Neural cell (in vitro differentiated cells): Measurements from ENCODE around the gene OGT. TPM values are rescaled to one million over a fixed set of nuclear protein-coding genes. Genes with fewer than 3 reads are reported as not detected.

Source experiments
- H2AFZ ChIP-seq: fragments of 200-600, 300-800 bp; sonication (generic), shearing (Covaris generic); 2 replicates; pipeline ENCODE4 v1.6.0; 2014; ENCODE audit warnings: low read depth, mild to moderate bottlenecking, antibody characterized with exemption, low read length, moderate library complexity
- H3F3A ChIP-seq: fragments of 200-600 bp; shearing (Covaris generic); 2 replicates; pipeline ENCODE4 v1.6.1; 2016; ENCODE audit warnings: mild to moderate bottlenecking, moderate library complexity, mixed read lengths, antibody characterized with exemption, low read length; ENCODE audit not compliant: insufficient read depth, poor library complexity, severe bottlenecking
- H3K27ac ChIP-seq: fragments of 200-600, 300-800 bp; sonication (generic), shearing (Covaris generic); 2 replicates; pipeline ENCODE4 v1.5.1; 2014; ENCODE audit warnings: mild to moderate bottlenecking, low read length, moderate library complexity
- H3K27me3 ChIP-seq: fragments of 300-800, 200-600 bp; sonication (generic), shearing (Covaris generic); 2 replicates; pipeline ENCODE4 v1.6.0; 2014; ENCODE audit warnings: mild to moderate bottlenecking, low read depth, low read length, moderate library complexity; ENCODE audit not compliant: insufficient read depth
- H3K36me3 ChIP-seq: fragments of 300-800, 200-600 bp; sonication (generic), shearing (Covaris generic); 2 replicates; pipeline ENCODE4 v1.5.1; 2014; ENCODE audit warnings: mild to moderate bottlenecking, antibody characterized with exemption, low read length, moderate library complexity; ENCODE audit not compliant: insufficient read depth
- H3K4me2 ChIP-seq: fragments of 300-800, 200-600 bp; sonication (generic), shearing (Covaris generic); 2 replicates; pipeline ENCODE4 v1.6.0; 2014; ENCODE audit warnings: mild to moderate bottlenecking, low read length
- H3K4me3 ChIP-seq: fragments of 300-800, 200-600 bp; sonication (generic), shearing (Covaris generic); 2 replicates; pipeline ENCODE4 v1.5.1; 2014; ENCODE audit warnings: mild to moderate bottlenecking, low read length, moderate library complexity
- H3K79me2 ChIP-seq: fragments of 200-600 bp; shearing (Covaris generic); replicated peaks from 2 replicates; pipeline ENCODE4 v1.6.0; 2014; ENCODE audit warnings: mild to moderate bottlenecking, low read length, moderate library complexity; ENCODE audit not compliant: insufficient read depth
- H3K9ac ChIP-seq: fragments of 300-800, 200-600 bp; sonication (generic), shearing (Covaris generic); 2 replicates; pipeline ENCODE4 v1.6.1; 2016; ENCODE audit warnings: mild to moderate bottlenecking, low read length, mixed read lengths
- H3K9me2 ChIP-seq: fragments of 200-600 bp; shearing (Covaris generic); 2 replicates; pipeline ENCODE4 v1.6.1; 2016; ENCODE audit warnings: mild to moderate bottlenecking, low read length, mixed read lengths; ENCODE audit not compliant: insufficient read depth
- H3K9me3 ChIP-seq: fragments of 200-600, 300-800 bp; sonication (generic), shearing (Covaris generic); 2 replicates; pipeline ENCODE4 v1.6.1; 2016; ENCODE audit warnings: mild to moderate bottlenecking, mixed run types, low read length, moderate library complexity, mixed read lengths
- H4K20me1 ChIP-seq: fragments of 200-600 bp; shearing (Covaris generic); 2 replicates; pipeline ENCODE4 v1.6.1; 2016; ENCODE audit warnings: mild to moderate bottlenecking, mixed run types; ENCODE audit not compliant: insufficient read depth
- EP300 ChIP-seq: fragments of 450-650 bp; conservative IDR thresholded peaks from 2 replicates; pipeline ENCODE4 v1.6.1; 2014; ENCODE audit warnings: antibody characterized with exemption, mild to moderate bottlenecking, moderate library complexity; ENCODE audit not compliant: poor library complexity, severe bottlenecking
- EZH2 ChIP-seq: fragments of 200-600, 300-800 bp; shearing (Covaris generic), sonication (generic); IDR thresholded peaks from 2 replicates; pipeline ENCODE4 v1.6.1; 2014; ENCODE audit warnings: antibody characterized with exemption, low read length, borderline replicate concordance, mild to moderate bottlenecking; ENCODE audit not compliant: insufficient read depth, poor library complexity, severe bottlenecking
- MXI1 ChIP-seq: fragments of 450-650 bp; conservative IDR thresholded peaks from 2 replicates; pipeline ENCODE4 v1.6.1; 2014; ENCODE audit warnings: antibody characterized with exemption, mild to moderate bottlenecking; ENCODE audit not compliant: poor library complexity, severe bottlenecking
- POLR2AphosphoS5 ChIP-seq: IDR thresholded peaks from 2 replicates; pipeline ENCODE4 v1.6.1; 2012
- RAD21 ChIP-seq: fragments of 450-650 bp; conservative IDR thresholded peaks from 2 replicates; pipeline ENCODE4 v1.6.1; 2014; ENCODE audit warnings: antibody characterized with exemption, mild to moderate bottlenecking, moderate library complexity
- SMC3 ChIP-seq: fragments of 450-650 bp; conservative IDR thresholded peaks from 2 replicates; pipeline ENCODE4 v1.6.1; 2014; ENCODE audit warnings: antibody characterized with exemption, mild to moderate bottlenecking, moderate library complexity; ENCODE audit not compliant: poor library complexity
- TAF1 ChIP-seq: IDR thresholded peaks from 2 replicates; pipeline ENCODE4 v1.6.1; 2012; ENCODE audit warnings: low read depth
- polyA plus RNA-seq: library from polyadenylated mRNA; depleted of rRNA; stranded (reverse); fragments of >200 nt; gene quantifications from 2 replicates; pipeline ENCODE4 v1.2.3, GENCODE V29; 2014
- TF ChIP-seq, protein P1 (sequence below): fragments of 450-650 bp; IDR thresholded peaks from 2 replicates; pipeline ENCODE4 v1.5.1; 2014; ENCODE audit warnings: antibody characterized with exemption, mild to moderate bottlenecking, moderate library complexity; ENCODE audit not compliant: poor library complexity, severe bottlenecking
- TF ChIP-seq, protein P2 (sequence below): IDR thresholded peaks from 2 replicates; pipeline ENCODE4 v1.6.1; 2012; ENCODE audit warnings: borderline replicate concordance

OGT gene
- polyA plus RNA-seq, 1 donor from 2014 or later = 340 TPM

DNA sequence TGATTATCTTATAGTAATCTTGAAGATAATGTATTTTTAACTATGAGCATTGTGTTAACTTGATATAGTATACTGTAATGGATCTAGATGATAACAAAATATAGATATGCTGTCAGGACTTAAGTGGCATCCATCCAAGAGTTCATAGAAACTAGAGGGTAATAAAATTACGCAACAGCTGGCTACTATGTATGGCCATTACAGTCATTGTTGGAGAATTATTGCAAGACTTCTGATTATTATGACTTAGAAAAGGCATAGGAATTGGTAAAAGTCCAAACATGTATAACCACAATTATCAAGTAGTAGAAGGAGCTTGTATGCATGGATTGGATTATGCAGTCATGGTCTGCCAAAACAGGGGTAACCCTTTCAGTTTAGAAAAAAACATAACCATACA, 9.5 kb downstream of the OGT start:
- peaks cover 64% of the 10 kb centered on the region for H3K79me2 ChIP-seq
- H2AFZ ChIP-seq = no peak overlapping the region
- no peak overlapping the region for H3K27ac ChIP-seq
- no peaks in the 10 kb centered on the region for H4K20me1 ChIP-seq
- H3K4me2 ChIP-seq = no peak overlapping the region
- TF ChIP-seq, protein P1, sequence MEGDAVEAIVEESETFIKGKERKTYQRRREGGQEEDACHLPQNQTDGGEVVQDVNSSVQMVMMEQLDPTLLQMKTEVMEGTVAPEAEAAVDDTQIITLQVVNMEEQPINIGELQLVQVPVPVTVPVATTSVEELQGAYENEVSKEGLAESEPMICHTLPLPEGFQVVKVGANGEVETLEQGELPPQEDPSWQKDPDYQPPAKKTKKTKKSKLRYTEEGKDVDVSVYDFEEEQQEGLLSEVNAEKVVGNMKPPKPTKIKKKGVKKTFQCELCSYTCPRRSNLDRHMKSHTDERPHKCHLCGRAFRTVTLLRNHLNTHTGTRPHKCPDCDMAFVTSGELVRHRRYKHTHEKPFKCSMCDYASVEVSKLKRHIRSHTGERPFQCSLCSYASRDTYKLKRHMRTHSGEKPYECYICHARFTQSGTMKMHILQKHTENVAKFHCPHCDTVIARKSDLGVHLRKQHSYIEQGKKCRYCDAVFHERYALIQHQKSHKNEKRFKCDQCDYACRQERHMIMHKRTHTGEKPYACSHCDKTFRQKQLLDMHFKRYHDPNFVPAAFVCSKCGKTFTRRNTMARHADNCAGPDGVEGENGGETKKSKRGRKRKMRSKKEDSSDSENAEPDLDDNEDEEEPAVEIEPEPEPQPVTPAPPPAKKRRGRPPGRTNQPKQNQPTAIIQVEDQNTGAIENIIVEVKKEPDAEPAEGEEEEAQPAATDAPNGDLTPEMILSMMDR = no peak
- no peak for TF ChIP-seq TAF1
- no peak for TF ChIP-seq EZH2
- TF ChIP-seq EP300 = no peak
- TF ChIP-seq, protein P2, sequence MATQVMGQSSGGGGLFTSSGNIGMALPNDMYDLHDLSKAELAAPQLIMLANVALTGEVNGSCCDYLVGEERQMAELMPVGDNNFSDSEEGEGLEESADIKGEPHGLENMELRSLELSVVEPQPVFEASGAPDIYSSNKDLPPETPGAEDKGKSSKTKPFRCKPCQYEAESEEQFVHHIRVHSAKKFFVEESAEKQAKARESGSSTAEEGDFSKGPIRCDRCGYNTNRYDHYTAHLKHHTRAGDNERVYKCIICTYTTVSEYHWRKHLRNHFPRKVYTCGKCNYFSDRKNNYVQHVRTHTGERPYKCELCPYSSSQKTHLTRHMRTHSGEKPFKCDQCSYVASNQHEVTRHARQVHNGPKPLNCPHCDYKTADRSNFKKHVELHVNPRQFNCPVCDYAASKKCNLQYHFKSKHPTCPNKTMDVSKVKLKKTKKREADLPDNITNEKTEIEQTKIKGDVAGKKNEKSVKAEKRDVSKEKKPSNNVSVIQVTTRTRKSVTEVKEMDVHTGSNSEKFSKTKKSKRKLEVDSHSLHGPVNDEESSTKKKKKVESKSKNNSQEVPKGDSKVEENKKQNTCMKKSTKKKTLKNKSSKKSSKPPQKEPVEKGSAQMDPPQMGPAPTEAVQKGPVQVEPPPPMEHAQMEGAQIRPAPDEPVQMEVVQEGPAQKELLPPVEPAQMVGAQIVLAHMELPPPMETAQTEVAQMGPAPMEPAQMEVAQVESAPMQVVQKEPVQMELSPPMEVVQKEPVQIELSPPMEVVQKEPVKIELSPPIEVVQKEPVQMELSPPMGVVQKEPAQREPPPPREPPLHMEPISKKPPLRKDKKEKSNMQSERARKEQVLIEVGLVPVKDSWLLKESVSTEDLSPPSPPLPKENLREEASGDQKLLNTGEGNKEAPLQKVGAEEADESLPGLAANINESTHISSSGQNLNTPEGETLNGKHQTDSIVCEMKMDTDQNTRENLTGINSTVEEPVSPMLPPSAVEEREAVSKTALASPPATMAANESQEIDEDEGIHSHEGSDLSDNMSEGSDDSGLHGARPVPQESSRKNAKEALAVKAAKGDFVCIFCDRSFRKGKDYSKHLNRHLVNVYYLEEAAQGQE = no peak
- TF ChIP-seq POLR2AphosphoS5 = no peak
- TF ChIP-seq RAD21 = no peak
- TF ChIP-seq MXI1 = no peak
- TF ChIP-seq SMC3 = no peak
- H3K9me3 ChIP-seq = no peaks in the 10 kb centered on the region
- no peaks in the 10 kb centered on the region for H3F3A ChIP-seq
- H3K9ac ChIP-seq = no peak overlapping the region
- no peaks in the 10 kb centered on the region for H3K9me2 ChIP-seq
- no peaks in the 10 kb centered on the region for H3K27me3 ChIP-seq
- H3K36me3 ChIP-seq = no peaks in the 10 kb centered on the region
- H3K4me3 ChIP-seq = no peak overlapping the region

DNA sequence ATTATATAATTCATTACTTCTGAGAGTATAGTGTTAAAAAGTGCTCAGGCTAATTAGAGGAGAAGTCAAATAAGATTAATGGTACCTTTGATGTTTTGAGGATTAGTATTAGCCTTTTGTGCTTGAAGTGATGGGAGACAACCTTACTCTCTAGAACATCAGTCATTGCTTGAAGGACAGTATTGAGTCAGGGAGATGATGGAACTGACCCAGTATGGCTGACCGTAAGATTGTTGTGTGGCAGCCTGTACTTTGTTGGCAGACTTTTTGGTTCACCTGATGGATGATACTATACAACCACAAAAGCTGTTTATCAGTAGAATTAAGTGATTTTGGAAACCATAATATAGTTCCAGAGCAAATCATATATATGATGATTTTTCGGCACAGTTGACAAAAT, 9.9 kb downstream of the OGT start:
- no peak overlapping the region for H3K27ac ChIP-seq
- no peak for TF ChIP-seq EP300
- TF ChIP-seq TAF1 = no peak
- no peak for TF ChIP-seq POLR2AphosphoS5
- TF ChIP-seq, protein P2 = no peak
- TF ChIP-seq RAD21 = no peak
- TF ChIP-seq MXI1 = no peak
- TF ChIP-seq EZH2 = no peak
- TF ChIP-seq SMC3 = no peak
- TF ChIP-seq, protein P1 = no peak
- no peak overlapping the region for H3K4me3 ChIP-seq
- no peaks in the 10 kb centered on the region for H3K9me3 ChIP-seq
- no peaks in the 10 kb centered on the region for H3K36me3 ChIP-seq
- no peaks in the 10 kb centered on the region for H4K20me1 ChIP-seq
- H3K4me2 ChIP-seq = no peak overlapping the region
- H3K27me3 ChIP-seq = no peaks in the 10 kb centered on the region
- no peaks in the 10 kb centered on the region for H3F3A ChIP-seq
- H2AFZ ChIP-seq = no peak overlapping the region
- peaks cover 60% of the 10 kb centered on the region for H3K79me2 ChIP-seq
- H3K9ac ChIP-seq = no peak overlapping the region
- no peaks in the 10 kb centered on the region for H3K9me2 ChIP-seq
